Spleen (tissue), 11 donors: ENCODE measurements around the gene ARID1A. TPM values are rescaled to one million over a fixed set of nuclear protein-coding genes. Genes with fewer than 3 reads are reported as not detected.

Experiments used
- DNase-seq: peaks from one replicate; pipeline ENCODE4 v3.0.0-alpha.2; 2020
- H3K27ac ChIP-seq, 8 donors: fragments of 200-600 bp; sonication (generic) in 7 of 8; 1 replicate in 4 of 8; 2 replicates in 4 of 8; pipeline versions ENCODE4 v1.5.0 to v1.8.0; 2016 to 2021; ENCODE audit warnings: inconsistent platforms in 4 of 8, mild to moderate bottlenecking in 4 of 8, moderate library complexity in 1 of 8
- H3K27me3 ChIP-seq, 7 donors: fragments of 200-600 bp; sonication (generic) in 6 of 7; replicated peaks in 1 of 7; 1 replicate in 4 of 7; 2 replicates in 3 of 7; pipeline versions ENCODE4 v1.5.0 to v1.8.0; 2016 to 2021; ENCODE audit warnings: inconsistent platforms in 3 of 7, mild to moderate bottlenecking in 1 of 7
- H3K36me3 ChIP-seq, 6 donors: fragments of 200-600 bp; sonication (generic) in 5 of 6; 1 replicate in 4 of 6; 2 replicates in 2 of 6; pipeline versions ENCODE4 v1.5.0 to v1.8.0; 2016 to 2021; ENCODE audit warnings: inconsistent platforms in 2 of 6
- H3K4me1 ChIP-seq, 6 donors: fragments of 200-600 bp; sonication (generic) in 5 of 6; 1 replicate in 3 of 6; 2 replicates in 3 of 6; pipeline versions ENCODE4 v1.5.0 to v1.8.0; 2016 to 2021; ENCODE audit warnings: inconsistent platforms in 3 of 6
- H3K4me3 ChIP-seq, 8 donors: fragments of 200-600 bp; sonication (generic) in 7 of 8; 1 replicate in 4 of 8; 2 replicates in 4 of 8; pipeline versions ENCODE4 v1.5.0 to v1.8.0; 2016 to 2021; ENCODE audit warnings: inconsistent platforms in 4 of 8, mild to moderate bottlenecking in 4 of 8, moderate library complexity in 2 of 8
- H3K9me3 ChIP-seq, 8 donors: fragments of 200-600 bp; sonication (generic) in 7 of 8; 1 replicate in 4 of 8; 2 replicates in 4 of 8; pipeline versions ENCODE4 v1.5.0 to v1.8.0; 2016 to 2021; ENCODE audit warnings: inconsistent platforms in 4 of 8
- CTCF ChIP-seq, 11 experiments: fragments of 200-600 bp in 7 of 11; fragments of 450-650 bp in 4 of 11; sonication (generic) in 4 of 11; IDR thresholded peaks in 8 of 11; conservative IDR thresholded peaks in 3 of 11; 1 replicate in 7 of 11; 2 replicates in 4 of 11; pipeline versions ENCODE4 v1.4.0 to v1.8.0; 2016 to 2021; ENCODE audit warnings: antibody characterized with exemption in 11 of 11, inconsistent platforms in 4 of 11, mild to moderate bottlenecking in 1 of 11
- POLR2A ChIP-seq, 3 donors: fragments of 450-650 bp; IDR thresholded peaks; one replicate each; pipeline ENCODE4 v1.5.1; 2017; ENCODE audit warnings: antibody characterized with exemption in 3 of 3, mild to moderate bottlenecking in 1 of 3
- POLR2AphosphoS5 ChIP-seq, 3 donors: sonication (generic); formaldehyde crosslinking; IDR thresholded peaks; one replicate each; pipeline ENCODE4 v1.5.1; 2017; ENCODE audit warnings: antibody characterized with exemption in 3 of 3
- WGBS, 5 donors: extraction: QIAGEN DNeasy Blood & Tissue Kit in 3 of 5; methylation state at CpG; one replicate each; pipeline versions ENCODE4 v1.1.5 to v1.1.7; 2013 to 2018; 5-methylcytosine and 5-hydroxymethylcytosine counted together
- intact Hi-C: fragments of 100-400 bp; cut with DNase I; formaldehyde crosslinking; loops from one replicate; pipeline ENCODE4 v1.15.0; 2023; ENCODE audit warnings: low total_unique reads
- polyA plus RNA-seq, 3 donors: library from polyadenylated mRNA; stranded (reverse); fragments of 200-250 nt; gene quantifications; one replicate each; pipeline ENCODE4 v1.2.1, GENCODE V29; 2013
- total RNA-seq, 7 donors: library from RNA; depleted of rRNA in 3 of 7; stranded (reverse); fragments of >200 nt in 3 of 7; fragmentation: NEBNext Ultra II Directional in 4 of 7; extraction: Animal tissue kit (Norgen Biotek cat#: 25700) in 4 of 7; gene quantifications; one replicate each; pipeline versions ENCODE4 v1.1.0 to v1.2.1, GENCODE V29; 2016 to 2021
- donor health status: healthy with polysubstance abuse.
- donor health status: DM: no; HTN: no; CAD: no; lungs with moderate emphysema.
- donor health status: DM: no; HTN: no; CAD: no.
- donor health status: Bipolar disorder and iron deficiency.
- donor health status: healthy.
- donor health status: DM: no; HTN: no; CAD: no.
- donor health status: DM: yes; HTN: yes; CAD: no.

Gene ARID1A
- total and polyA plus RNA-seq, 10 donors, result 9.8 to 121 (median 91.8) TPM

- H3K4me3 ChIP-seq, result no peak overlapping the region
- H3K27me3 ChIP-seq, result no peaks in the 10 kb centered on the region
- TF ChIP-seq POLR2AphosphoS5 (IDR thresholded peaks at IDR 0.05) (no peak), CTCF (IDR thresholded peaks at IDR 0.05 in 8 of 11, conservative IDR thresholded peaks at IDR 0.05 in 3 of 11) (no peak), POLR2A (IDR thresholded peaks at IDR 0.05) (no peak)
- peak overlapping the region in 3 of 8 donors; percentile 10 to 52 (median 10) for H3K27ac ChIP-seq
- no peaks in the 10 kb centered on the region for H3K9me3 ChIP-seq
- H3K4me1 ChIP-seq, result peaks cover 56 to 99% (median 74%) of the 10 kb centered on the region in 6 donors
- H3K36me3 ChIP-seq, result peaks cover 0 to 37% (median 29%) of the 10 kb centered on the region in 6 donors
- intact Hi-C loops, result no loop called here
- DNase-seq, result no peak
Observed at GRCh38 chr1:26727476-26727875, 31.7 kb downstream of the ARID1A start.

GRCh38 chr1:26728645-26729044 is 32.8 kb downstream of the ARID1A start:
- Histone ChIP-seq H3K9me3 (no peaks in the 10 kb centered on the region), H3K36me3 (peaks cover 0 to 49% (median 41%) of the 10 kb centered on the region in 6 donors), H3K4me3 (no peak overlapping the region), H3K4me1 (peaks cover 46 to 99% (median 68%) of the 10 kb centered on the region in 6 donors), H3K27ac (peak overlapping the region in 2 of 8 donors; percentile 10 to 52), H3K27me3 (no peaks in the 10 kb centered on the region)
- TF ChIP-seq POLR2A (IDR thresholded peaks at IDR 0.05) (no peak), CTCF (IDR thresholded peaks at IDR 0.05 in 8 of 11, conservative IDR thresholded peaks at IDR 0.05 in 3 of 11) (no peak), POLR2AphosphoS5 (IDR thresholded peaks at IDR 0.05) (no peak)
- intact Hi-C loops, result no loop called here
- DNase-seq, result no peak
- WGBS, 5 donors, result 94 to 100% (median 97%) methylated on average over 1 of the region's 1 CpG

- Histone ChIP-seq H3K36me3 (peaks cover 0 to 58% (median 50%) of the 10 kb centered on the region in 6 donors), H3K27me3 (no peaks in the 10 kb centered on the region), H3K27ac (no peak overlapping the region), H3K4me3 (no peak overlapping the region), H3K4me1 (peaks cover 42 to 99% (median 68%) of the 10 kb centered on the region in 6 donors), H3K9me3 (no peaks in the 10 kb centered on the region)
- 93 to 96% (median 95%) methylated on average over 10 to 12 of the region's 12 CpGs for WGBS, 5 donors
- TF ChIP-seq POLR2A (IDR thresholded peaks at IDR 0.05) (no peak), CTCF (IDR thresholded peaks at IDR 0.05 in 8 of 11, conservative IDR thresholded peaks at IDR 0.05 in 3 of 11) (no peak), POLR2AphosphoS5 (IDR thresholded peaks at IDR 0.05) (peak in 1 of 3 donors; percentile 38)
- intact Hi-C loops, result no loop called here
- no peak for DNase-seq
Observed at GRCh38 chr1:26729633-26730032, 33.8 kb downstream of the ARID1A start.

GRCh38 chr1:26730695-26731094 is 34.9 kb downstream of the ARID1A start:
- WGBS, 5 donors, result 70 to 85% (median 77%) methylated on average over 2 of the region's 2 CpGs
- no peak for TF ChIP-seq POLR2AphosphoS5 (IDR thresholded peaks at IDR 0.05)
- TF ChIP-seq CTCF (IDR thresholded peaks at IDR 0.05 in 8 of 11, conservative IDR thresholded peaks at IDR 0.05 in 3 of 11), result no peak
- TF ChIP-seq POLR2A (IDR thresholded peaks at IDR 0.05), result no peak
- Histone ChIP-seq H3K9me3 (no peaks in the 10 kb centered on the region), H3K36me3 (peaks cover 2 to 69% (median 60%) of the 10 kb centered on the region in 6 donors), H3K27ac (peak overlapping the region in 1 of 8 donors; percentile 4), H3K27me3 (no peaks in the 10 kb centered on the region), H3K4me1 (peaks cover 31 to 99% (median 64%) of the 10 kb centered on the region in 6 donors), H3K4me3 (no peak overlapping the region)
- intact Hi-C loops, result no loop called here
- no peak for DNase-seq
